ENCODE data around the gene KCNJ9. TPM values are rescaled to one million over a fixed set of nuclear protein-coding genes. Genes with fewer than 3 reads are reported as not detected.

KCNJ9 gene
- total RNA-seq, 1 experiment from 2014 or later: not detected

GRCh38 chr1:160098852-160099561, 17.7 kb downstream of the KCNJ9 start:
- peaks cover 13% of the 10 kb centered on the region; the same call in 1 of the 2 replicates for H3F3A ChIP-seq (ENCODE audit: insufficient read depth, low read depth)
- peaks cover 34% of the 10 kb centered on the region for H3K4me1 ChIP-seq (replicated peaks; ENCODE audit: insufficient read depth)
- ChIA-PET CTCF (interaction anchor here (0.6 to 1.5 kb wide), 5 partner anchors 53 to 191 kb away, joined by 3 to 8 read pairs (median 6); no protein-coding TSS in a partner anchor), POLR2A (ENCODE audit: unreplicated experiment) (interaction anchor here (0.6 to 0.9 kb wide), 4 partner anchors 20 to 230 kb away, joined by 6 to 23 read pairs (median 12); no protein-coding TSS in a partner anchor)
- no peaks in the 10 kb centered on the region; the same call in 1 of the 2 replicates for H3K79me2 ChIP-seq (ENCODE audit: low read depth)
- peak overlapping the region; percentile 60 for H3K4me3 ChIP-seq
- H3K9me2 ChIP-seq (ENCODE audit: insufficient read depth): no peaks in the 10 kb centered on the region
- H3K36me3 ChIP-seq (ENCODE audit: low read depth): no peaks in the 10 kb centered on the region
- no peaks in the 10 kb centered on the region for H3K9me3 ChIP-seq (ENCODE audit: insufficient read depth, low read depth)
- intact Hi-C loops (cut with micrococcal nuclease; ENCODE audit: unreplicated experiment): loop anchor here (10.0 kb wide), 1 partner anchor 194 kb away; the partner anchor contains the start of gene CFAP45
- no peaks in the 10 kb centered on the region for H4K20me1 ChIP-seq (ENCODE audit: insufficient read depth)
- peak overlapping the region; percentile 76 for H2AFZ ChIP-seq
- BruUV-seq (replicated peaks): no TSS peak
- DNase-seq: peak; percentile 76 to 95
- H3K27me3 ChIP-seq (ENCODE audit: insufficient read depth, low read depth): no peaks in the 10 kb centered on the region
- TF ChIP-seq EZH2 (IDR thresholded peaks at IDR 0.05; ENCODE audit: low read depth): no peak
- TF ChIP-seq, protein P1, sequence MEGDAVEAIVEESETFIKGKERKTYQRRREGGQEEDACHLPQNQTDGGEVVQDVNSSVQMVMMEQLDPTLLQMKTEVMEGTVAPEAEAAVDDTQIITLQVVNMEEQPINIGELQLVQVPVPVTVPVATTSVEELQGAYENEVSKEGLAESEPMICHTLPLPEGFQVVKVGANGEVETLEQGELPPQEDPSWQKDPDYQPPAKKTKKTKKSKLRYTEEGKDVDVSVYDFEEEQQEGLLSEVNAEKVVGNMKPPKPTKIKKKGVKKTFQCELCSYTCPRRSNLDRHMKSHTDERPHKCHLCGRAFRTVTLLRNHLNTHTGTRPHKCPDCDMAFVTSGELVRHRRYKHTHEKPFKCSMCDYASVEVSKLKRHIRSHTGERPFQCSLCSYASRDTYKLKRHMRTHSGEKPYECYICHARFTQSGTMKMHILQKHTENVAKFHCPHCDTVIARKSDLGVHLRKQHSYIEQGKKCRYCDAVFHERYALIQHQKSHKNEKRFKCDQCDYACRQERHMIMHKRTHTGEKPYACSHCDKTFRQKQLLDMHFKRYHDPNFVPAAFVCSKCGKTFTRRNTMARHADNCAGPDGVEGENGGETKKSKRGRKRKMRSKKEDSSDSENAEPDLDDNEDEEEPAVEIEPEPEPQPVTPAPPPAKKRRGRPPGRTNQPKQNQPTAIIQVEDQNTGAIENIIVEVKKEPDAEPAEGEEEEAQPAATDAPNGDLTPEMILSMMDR (conservative IDR thresholded peaks at IDR 0.05): no peak
- H3K4me2 ChIP-seq: peak overlapping the region; percentile 87
- H3K27ac ChIP-seq: no peak overlapping the region; the same call in 1 of the 2 replicates

GRCh38 chr1:160099716-160100375, 18.5 kb downstream of the KCNJ9 start:
- no TSS peak for BruUV-seq (replicated peaks)
- POLR2A ChIA-PET (ENCODE audit: unreplicated experiment): interaction anchor here (0.7 kb wide), 1 partner anchor 63 kb away, joined by 3 read pairs; no protein-coding TSS in a partner anchor
- no peaks in the 10 kb centered on the region for H3K9me2 ChIP-seq (ENCODE audit: insufficient read depth)
- H3F3A ChIP-seq (ENCODE audit: insufficient read depth, low read depth): peaks cover 13% of the 10 kb centered on the region; the same call in 1 of the 2 replicates
- TF ChIP-seq, protein P1 (conservative IDR thresholded peaks at IDR 0.05): no peak
- no peak for TF ChIP-seq EZH2 (IDR thresholded peaks at IDR 0.05; ENCODE audit: low read depth)
- no peak overlapping the region for H3K4me3 ChIP-seq
- no peak for DNase-seq
- H3K9me3 ChIP-seq (ENCODE audit: insufficient read depth, low read depth): no peaks in the 10 kb centered on the region
- no peaks in the 10 kb centered on the region for H4K20me1 ChIP-seq (ENCODE audit: insufficient read depth)
- H3K4me1 ChIP-seq (replicated peaks; ENCODE audit: insufficient read depth): peaks cover 34% of the 10 kb centered on the region
- no peaks in the 10 kb centered on the region for H3K27me3 ChIP-seq (ENCODE audit: insufficient read depth, low read depth)
- no peaks in the 10 kb centered on the region for H3K36me3 ChIP-seq (ENCODE audit: low read depth)
- CTCF ChIA-PET: interaction anchor here (1.2 kb wide), 1 partner anchor 120 kb away, joined by 8 read pairs; no protein-coding TSS in a partner anchor
- peak overlapping the region; percentile 76; the same call in 1 of the 2 replicates for H2AFZ ChIP-seq
- H3K79me2 ChIP-seq (ENCODE audit: low read depth): no peaks in the 10 kb centered on the region; the same call in 1 of the 2 replicates
- intact Hi-C loops (cut with micrococcal nuclease; ENCODE audit: unreplicated experiment): loop anchor here (10.0 kb wide), 1 partner anchor 195 kb away; the partner anchor contains the start of gene CFAP45
- H3K4me2 ChIP-seq: peak overlapping the region; percentile 87; the same call in 1 of the 2 replicates
- H3K27ac ChIP-seq: no peak overlapping the region

All from PC-9 (cell line).